WTC11 (cell line): Measurements from ENCODE around the gene IGF2BP3. TPM values are rescaled to one million over a fixed set of nuclear protein-coding genes. Genes with fewer than 3 reads are reported as not detected.
A peak's percentile ranks its signal among the peaks of the same experiment; 100 is the strongest.

Experiments
- ATAC-seq: fragments of 200-7000 bp; cut with Tn5 transposase; 2 replicates; pipeline ENCODE4 v1.10.0; 2021; ENCODE audit warnings: mild to moderate bottlenecking, moderate library complexity
- CTCF ChIA-PET: fragments of 300-600 bp; sonication (Branson Sonifier 250); formaldehyde crosslinking; loops from one replicate; lab custom pipeline; 2021; ENCODE audit warnings: antibody characterized with exemption; lab: Charles Lee
- POLR2A ChIA-PET: fragments of 350-600 bp; sonication (Branson Sonifier 250); formaldehyde crosslinking; loops from one replicate; lab custom pipeline; 2021; ENCODE audit warnings: antibody characterized with exemption; lab: Charles Lee
- DNase-seq: peaks from one replicate; pipeline ENCODE4 v3.0.0; 2021; ENCODE audit warnings: low spot score
- H3K27ac Mint-ChIP-seq: 2 replicates; pipeline ENCODE4 v1.8.0; 2021; ENCODE audit warnings: mixed read lengths
- H3K27me3 Mint-ChIP-seq: 2 replicates; pipeline ENCODE4 v1.8.0; 2021; ENCODE audit warnings: low read depth, mild to moderate bottlenecking, moderate library complexity, mixed read lengths
- H3K36me3 Mint-ChIP-seq: 2 replicates; pipeline ENCODE4 v1.8.0; 2021; ENCODE audit warnings: mixed read lengths
- H3K4me1 Mint-ChIP-seq: 2 replicates; pipeline ENCODE4 v1.8.0; 2022; ENCODE audit warnings: mixed read lengths
- H3K4me3 Mint-ChIP-seq: 2 replicates; pipeline ENCODE4 v1.8.0; 2021; ENCODE audit warnings: mild to moderate bottlenecking, moderate library complexity, mixed read lengths
- H3K9me3 Mint-ChIP-seq: 2 replicates; pipeline ENCODE4 v1.8.0; 2021; ENCODE audit warnings: mixed read lengths
- CBFB ChIP-seq: sonication (generic); formaldehyde crosslinking; IDR thresholded peaks from 2 replicates; pipeline ENCODE4 v1.8.1; 2022; ENCODE audit warnings: mild to moderate bottlenecking, low read depth, missing genetic modification reagents
- FOXP1 ChIP-seq: sonication (generic); formaldehyde crosslinking; IDR thresholded peaks from 2 replicates; pipeline ENCODE4 v1.8.0; 2022; ENCODE audit warnings: missing genetic modification reagents, mild to moderate bottlenecking, moderate library complexity, borderline replicate concordance
- GRHL2 ChIP-seq: fragments of 250-450 bp; sonication (Bioruptor Pico); IDR thresholded peaks from 2 replicates; pipeline ENCODE4 v1.8.0; 2022; ENCODE audit warnings: mild to moderate bottlenecking, moderate library complexity; ENCODE audit not compliant: insufficient replicate concordance, severe bottlenecking
- GTF2I ChIP-seq: fragments of 250-450 bp; sonication (Bioruptor Pico); conservative IDR thresholded peaks from 2 replicates; pipeline ENCODE4 v1.4.0; 2021; ENCODE audit warnings: mild to moderate bottlenecking
- HMGA2 ChIP-seq: fragments of 250-450 bp; sonication (Bioruptor Pico); IDR thresholded peaks from 2 replicates; pipeline ENCODE4 v1.4.0; 2021; ENCODE audit warnings: mild to moderate bottlenecking, moderate library complexity
- JAZF1 ChIP-seq: fragments of 250-450 bp; sonication (Bioruptor Pico); IDR thresholded peaks from 2 replicates; pipeline ENCODE4 v1.9.0; 2021; ENCODE audit warnings: moderate library complexity, mild to moderate bottlenecking, inconsistent platforms
- PRRX2 ChIP-seq: fragments of 250-450 bp; sonication (Bioruptor Pico); IDR thresholded peaks from 2 replicates; pipeline ENCODE4 v1.8.0; 2021; ENCODE audit warnings: mild to moderate bottlenecking
- SMAD3 ChIP-seq: sonication (generic); formaldehyde crosslinking; IDR thresholded peaks from 2 replicates; pipeline ENCODE4 v1.8.0; 2022; ENCODE audit warnings: missing genetic modification reagents, mild to moderate bottlenecking, borderline replicate concordance
- SMAD4 ChIP-seq: sonication (generic); formaldehyde crosslinking; IDR thresholded peaks from 2 replicates; pipeline ENCODE4 v1.8.0; 2022; ENCODE audit warnings: mild to moderate bottlenecking, missing genetic modification reagents
- TCF7 ChIP-seq: sonication (generic); formaldehyde crosslinking; IDR thresholded peaks from 2 replicates; pipeline ENCODE4 v1.8.0; 2022; ENCODE audit warnings: mild to moderate bottlenecking, low read depth, missing genetic modification reagents, moderate library complexity
- ZNF232 ChIP-seq: sonication (generic); formaldehyde crosslinking; IDR thresholded peaks from 2 replicates; pipeline ENCODE4 v1.8.0; 2022; ENCODE audit warnings: mild to moderate bottlenecking, missing genetic modification reagents
- total RNA-seq: library from RNA; stranded (reverse); gene quantifications from 3 replicates; pipeline ENCODE4 v1.2.3, GENCODE V29; 2021
- TF ChIP-seq, protein P1 (sequence below): fragments of 250-450 bp; sonication (Bioruptor Pico); IDR thresholded peaks from 2 replicates; pipeline ENCODE4 v1.9.0; 2021; ENCODE audit warnings: mild to moderate bottlenecking
- TF ChIP-seq, protein P2 (sequence below): sonication (generic); formaldehyde crosslinking; IDR thresholded peaks from 2 replicates; pipeline ENCODE4 v1.8.1; 2022; ENCODE audit warnings: low read depth, missing genetic modification reagents, borderline replicate concordance
- TF ChIP-seq, protein P3 (sequence below): sonication (generic); formaldehyde crosslinking; IDR thresholded peaks from 2 replicates; pipeline ENCODE4 v1.8.1; 2023; ENCODE audit warnings: mild to moderate bottlenecking, moderate library complexity, missing genetic modification reagents
- TF ChIP-seq, protein P4 (sequence below): fragments of 250-450 bp; sonication (Bioruptor Pico); IDR thresholded peaks from 2 replicates; pipeline ENCODE4 v1.9.0; 2021; ENCODE audit warnings: mild to moderate bottlenecking, borderline replicate concordance
- TF ChIP-seq, protein P5 (sequence below): sonication (generic); formaldehyde crosslinking; conservative IDR thresholded peaks from 2 replicates; pipeline ENCODE4 v1.8.1; 2022; ENCODE audit warnings: mild to moderate bottlenecking, missing genetic modification reagents
- TF ChIP-seq, protein P6 (sequence below): sonication (generic); formaldehyde crosslinking; IDR thresholded peaks from 2 replicates; pipeline ENCODE4 v1.8.1; 2023; ENCODE audit warnings: mild to moderate bottlenecking, missing genetic modification reagents
- TF ChIP-seq, protein P7 (sequence below): sonication (generic); formaldehyde crosslinking; IDR thresholded peaks from 2 replicates; pipeline ENCODE4 v1.8.1; 2022; ENCODE audit warnings: mild to moderate bottlenecking, moderate library complexity, missing genetic modification reagents
- TF ChIP-seq, protein P8 (sequence below): sonication (generic); formaldehyde crosslinking; IDR thresholded peaks from 2 replicates; pipeline ENCODE4 v1.8.0; 2022; ENCODE audit warnings: missing genetic modification reagents

Gene IGF2BP3
- total RNA-seq, 1 experiment from 2014 or later, result 129 TPM

DNA sequence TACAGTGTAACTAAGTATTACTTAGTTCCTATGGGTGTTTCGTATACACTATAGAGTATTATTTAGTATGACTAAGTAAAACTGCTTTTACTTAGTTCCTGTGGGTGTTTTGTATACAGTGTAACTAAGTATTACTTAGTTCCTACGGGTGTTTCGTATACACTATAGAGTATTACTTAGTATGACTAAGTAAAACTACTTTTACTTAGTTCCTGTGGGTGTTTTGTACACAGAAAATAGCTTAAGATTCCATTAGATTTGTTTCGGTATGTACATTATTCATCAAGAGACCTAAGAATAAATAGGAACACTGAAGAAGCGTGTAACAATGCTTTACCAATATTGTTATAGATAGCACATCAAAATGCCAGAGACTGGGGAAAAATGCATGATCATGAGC, 25.0 kb downstream of the IGF2BP3 start (continued):
- no peak for TF ChIP-seq PRRX2 (CRISPR knock-in tag)
- TF ChIP-seq, protein P1, sequence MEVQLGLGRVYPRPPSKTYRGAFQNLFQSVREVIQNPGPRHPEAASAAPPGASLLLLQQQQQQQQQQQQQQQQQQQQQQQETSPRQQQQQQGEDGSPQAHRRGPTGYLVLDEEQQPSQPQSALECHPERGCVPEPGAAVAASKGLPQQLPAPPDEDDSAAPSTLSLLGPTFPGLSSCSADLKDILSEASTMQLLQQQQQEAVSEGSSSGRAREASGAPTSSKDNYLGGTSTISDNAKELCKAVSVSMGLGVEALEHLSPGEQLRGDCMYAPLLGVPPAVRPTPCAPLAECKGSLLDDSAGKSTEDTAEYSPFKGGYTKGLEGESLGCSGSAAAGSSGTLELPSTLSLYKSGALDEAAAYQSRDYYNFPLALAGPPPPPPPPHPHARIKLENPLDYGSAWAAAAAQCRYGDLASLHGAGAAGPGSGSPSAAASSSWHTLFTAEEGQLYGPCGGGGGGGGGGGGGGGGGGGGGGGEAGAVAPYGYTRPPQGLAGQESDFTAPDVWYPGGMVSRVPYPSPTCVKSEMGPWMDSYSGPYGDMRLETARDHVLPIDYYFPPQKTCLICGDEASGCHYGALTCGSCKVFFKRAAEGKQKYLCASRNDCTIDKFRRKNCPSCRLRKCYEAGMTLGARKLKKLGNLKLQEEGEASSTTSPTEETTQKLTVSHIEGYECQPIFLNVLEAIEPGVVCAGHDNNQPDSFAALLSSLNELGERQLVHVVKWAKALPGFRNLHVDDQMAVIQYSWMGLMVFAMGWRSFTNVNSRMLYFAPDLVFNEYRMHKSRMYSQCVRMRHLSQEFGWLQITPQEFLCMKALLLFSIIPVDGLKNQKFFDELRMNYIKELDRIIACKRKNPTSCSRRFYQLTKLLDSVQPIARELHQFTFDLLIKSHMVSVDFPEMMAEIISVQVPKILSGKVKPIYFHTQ (CRISPR knock-in tag), result no peak
- TF ChIP-seq SMAD3 (CRISPR knock-in tag), result no peak
- TF ChIP-seq, protein P2, sequence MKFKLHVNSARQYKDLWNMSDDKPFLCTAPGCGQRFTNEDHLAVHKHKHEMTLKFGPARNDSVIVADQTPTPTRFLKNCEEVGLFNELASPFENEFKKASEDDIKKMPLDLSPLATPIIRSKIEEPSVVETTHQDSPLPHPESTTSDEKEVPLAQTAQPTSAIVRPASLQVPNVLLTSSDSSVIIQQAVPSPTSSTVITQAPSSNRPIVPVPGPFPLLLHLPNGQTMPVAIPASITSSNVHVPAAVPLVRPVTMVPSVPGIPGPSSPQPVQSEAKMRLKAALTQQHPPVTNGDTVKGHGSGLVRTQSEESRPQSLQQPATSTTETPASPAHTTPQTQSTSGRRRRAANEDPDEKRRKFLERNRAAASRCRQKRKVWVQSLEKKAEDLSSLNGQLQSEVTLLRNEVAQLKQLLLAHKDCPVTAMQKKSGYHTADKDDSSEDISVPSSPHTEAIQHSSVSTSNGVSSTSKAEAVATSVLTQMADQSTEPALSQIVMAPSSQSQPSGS (CRISPR knock-in tag), result no peak
- TF ChIP-seq, protein P3, sequence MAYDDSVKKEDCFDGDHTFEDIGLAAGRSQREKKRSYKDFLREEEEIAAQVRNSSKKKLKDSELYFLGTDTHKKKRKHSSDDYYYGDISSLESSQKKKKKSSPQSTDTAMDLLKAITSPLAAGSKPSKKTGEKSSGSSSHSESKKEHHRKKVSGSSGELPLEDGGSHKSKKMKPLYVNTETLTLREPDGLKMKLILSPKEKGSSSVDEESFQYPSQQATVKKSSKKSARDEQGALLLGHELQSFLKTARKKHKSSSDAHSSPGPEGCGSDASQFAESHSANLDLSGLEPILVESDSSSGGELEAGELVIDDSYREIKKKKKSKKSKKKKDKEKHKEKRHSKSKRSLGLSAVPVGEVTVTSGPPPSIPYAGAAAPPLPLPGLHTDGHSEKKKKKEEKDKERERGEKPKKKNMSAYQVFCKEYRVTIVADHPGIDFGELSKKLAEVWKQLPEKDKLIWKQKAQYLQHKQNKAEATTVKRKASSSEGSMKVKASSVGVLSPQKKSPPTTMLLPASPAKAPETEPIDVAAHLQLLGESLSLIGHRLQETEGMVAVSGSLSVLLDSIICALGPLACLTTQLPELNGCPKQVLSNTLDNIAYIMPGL (CRISPR knock-in tag), result no peak
- TF ChIP-seq, protein P4, sequence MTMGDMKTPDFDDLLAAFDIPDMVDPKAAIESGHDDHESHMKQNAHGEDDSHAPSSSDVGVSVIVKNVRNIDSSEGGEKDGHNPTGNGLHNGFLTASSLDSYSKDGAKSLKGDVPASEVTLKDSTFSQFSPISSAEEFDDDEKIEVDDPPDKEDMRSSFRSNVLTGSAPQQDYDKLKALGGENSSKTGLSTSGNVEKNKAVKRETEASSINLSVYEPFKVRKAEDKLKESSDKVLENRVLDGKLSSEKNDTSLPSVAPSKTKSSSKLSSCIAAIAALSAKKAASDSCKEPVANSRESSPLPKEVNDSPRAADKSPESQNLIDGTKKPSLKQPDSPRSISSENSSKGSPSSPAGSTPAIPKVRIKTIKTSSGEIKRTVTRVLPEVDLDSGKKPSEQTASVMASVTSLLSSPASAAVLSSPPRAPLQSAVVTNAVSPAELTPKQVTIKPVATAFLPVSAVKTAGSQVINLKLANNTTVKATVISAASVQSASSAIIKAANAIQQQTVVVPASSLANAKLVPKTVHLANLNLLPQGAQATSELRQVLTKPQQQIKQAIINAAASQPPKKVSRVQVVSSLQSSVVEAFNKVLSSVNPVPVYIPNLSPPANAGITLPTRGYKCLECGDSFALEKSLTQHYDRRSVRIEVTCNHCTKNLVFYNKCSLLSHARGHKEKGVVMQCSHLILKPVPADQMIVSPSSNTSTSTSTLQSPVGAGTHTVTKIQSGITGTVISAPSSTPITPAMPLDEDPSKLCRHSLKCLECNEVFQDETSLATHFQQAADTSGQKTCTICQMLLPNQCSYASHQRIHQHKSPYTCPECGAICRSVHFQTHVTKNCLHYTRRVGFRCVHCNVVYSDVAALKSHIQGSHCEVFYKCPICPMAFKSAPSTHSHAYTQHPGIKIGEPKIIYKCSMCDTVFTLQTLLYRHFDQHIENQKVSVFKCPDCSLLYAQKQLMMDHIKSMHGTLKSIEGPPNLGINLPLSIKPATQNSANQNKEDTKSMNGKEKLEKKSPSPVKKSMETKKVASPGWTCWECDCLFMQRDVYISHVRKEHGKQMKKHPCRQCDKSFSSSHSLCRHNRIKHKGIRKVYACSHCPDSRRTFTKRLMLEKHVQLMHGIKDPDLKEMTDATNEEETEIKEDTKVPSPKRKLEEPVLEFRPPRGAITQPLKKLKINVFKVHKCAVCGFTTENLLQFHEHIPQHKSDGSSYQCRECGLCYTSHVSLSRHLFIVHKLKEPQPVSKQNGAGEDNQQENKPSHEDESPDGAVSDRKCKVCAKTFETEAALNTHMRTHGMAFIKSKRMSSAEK (CRISPR knock-in tag), result no peak
- no peak for TF ChIP-seq CBFB (CRISPR knock-in tag)
- no peak for TF ChIP-seq HMGA2 (CRISPR knock-in tag)

DNA sequence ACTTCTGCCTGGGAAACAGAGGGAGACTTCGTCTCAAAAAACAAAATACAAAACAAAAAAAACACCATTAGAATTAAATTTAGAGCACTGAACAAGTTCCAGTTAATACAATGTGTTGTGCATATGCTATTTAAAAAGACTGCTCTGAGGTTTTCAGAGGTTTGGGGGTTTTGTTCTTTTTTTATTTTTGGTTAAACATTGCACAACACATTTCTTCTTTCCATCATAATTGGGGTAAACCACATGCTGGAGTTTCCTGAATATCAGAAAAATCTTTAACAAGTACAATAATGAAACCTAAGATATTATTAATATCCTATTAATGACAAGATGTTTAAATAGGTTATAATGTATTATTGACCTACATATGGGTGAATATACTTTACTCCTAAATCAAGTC, 26.3 kb downstream of the IGF2BP3 start:
- ChIA-PET CTCF (no interaction called here), POLR2A (no interaction called here)
- no peaks in the 10 kb centered on the region for H3K27me3 Mint-ChIP-seq
- no peak for DNase-seq
- ATAC-seq, result no peak
- peaks cover 3% of the 10 kb centered on the region; the same call in 1 of the 2 replicates for H3K9me3 Mint-ChIP-seq
- peaks cover 33% of the 10 kb centered on the region for H3K36me3 Mint-ChIP-seq
- no peak overlapping the region for H3K4me3 Mint-ChIP-seq
- H3K4me1 Mint-ChIP-seq, result peaks cover 25% of the 10 kb centered on the region
- H3K27ac Mint-ChIP-seq, result peak overlapping the region; percentile 61
- no peak for TF ChIP-seq SMAD3 (CRISPR knock-in tag)
- no peak for TF ChIP-seq GTF2I (CRISPR knock-in tag)
- TF ChIP-seq FOXP1 (CRISPR knock-in tag), result no peak
- TF ChIP-seq, protein P5, sequence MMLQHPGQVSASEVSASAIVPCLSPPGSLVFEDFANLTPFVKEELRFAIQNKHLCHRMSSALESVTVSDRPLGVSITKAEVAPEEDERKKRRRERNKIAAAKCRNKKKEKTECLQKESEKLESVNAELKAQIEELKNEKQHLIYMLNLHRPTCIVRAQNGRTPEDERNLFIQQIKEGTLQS (CRISPR knock-in tag), result no peak
- TF ChIP-seq, protein P6, sequence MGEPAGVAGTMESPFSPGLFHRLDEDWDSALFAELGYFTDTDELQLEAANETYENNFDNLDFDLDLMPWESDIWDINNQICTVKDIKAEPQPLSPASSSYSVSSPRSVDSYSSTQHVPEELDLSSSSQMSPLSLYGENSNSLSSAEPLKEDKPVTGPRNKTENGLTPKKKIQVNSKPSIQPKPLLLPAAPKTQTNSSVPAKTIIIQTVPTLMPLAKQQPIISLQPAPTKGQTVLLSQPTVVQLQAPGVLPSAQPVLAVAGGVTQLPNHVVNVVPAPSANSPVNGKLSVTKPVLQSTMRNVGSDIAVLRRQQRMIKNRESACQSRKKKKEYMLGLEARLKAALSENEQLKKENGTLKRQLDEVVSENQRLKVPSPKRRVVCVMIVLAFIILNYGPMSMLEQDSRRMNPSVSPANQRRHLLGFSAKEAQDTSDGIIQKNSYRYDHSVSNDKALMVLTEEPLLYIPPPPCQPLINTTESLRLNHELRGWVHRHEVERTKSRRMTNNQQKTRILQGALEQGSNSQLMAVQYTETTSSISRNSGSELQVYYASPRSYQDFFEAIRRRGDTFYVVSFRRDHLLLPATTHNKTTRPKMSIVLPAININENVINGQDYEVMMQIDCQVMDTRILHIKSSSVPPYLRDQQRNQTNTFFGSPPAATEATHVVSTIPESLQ (CRISPR knock-in tag), result no peak
- TF ChIP-seq, protein P7, sequence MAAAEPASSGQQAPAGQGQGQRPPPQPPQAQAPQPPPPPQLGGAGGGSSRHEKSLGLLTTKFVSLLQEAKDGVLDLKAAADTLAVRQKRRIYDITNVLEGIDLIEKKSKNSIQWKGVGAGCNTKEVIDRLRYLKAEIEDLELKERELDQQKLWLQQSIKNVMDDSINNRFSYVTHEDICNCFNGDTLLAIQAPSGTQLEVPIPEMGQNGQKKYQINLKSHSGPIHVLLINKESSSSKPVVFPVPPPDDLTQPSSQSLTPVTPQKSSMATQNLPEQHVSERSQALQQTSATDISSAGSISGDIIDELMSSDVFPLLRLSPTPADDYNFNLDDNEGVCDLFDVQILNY (CRISPR knock-in tag), result no peak
- TF ChIP-seq SMAD4 (CRISPR knock-in tag), result no peak
- no peak for TF ChIP-seq GRHL2 (CRISPR knock-in tag)
- no peak for TF ChIP-seq TCF7 (CRISPR knock-in tag)
- TF ChIP-seq, protein P8, sequence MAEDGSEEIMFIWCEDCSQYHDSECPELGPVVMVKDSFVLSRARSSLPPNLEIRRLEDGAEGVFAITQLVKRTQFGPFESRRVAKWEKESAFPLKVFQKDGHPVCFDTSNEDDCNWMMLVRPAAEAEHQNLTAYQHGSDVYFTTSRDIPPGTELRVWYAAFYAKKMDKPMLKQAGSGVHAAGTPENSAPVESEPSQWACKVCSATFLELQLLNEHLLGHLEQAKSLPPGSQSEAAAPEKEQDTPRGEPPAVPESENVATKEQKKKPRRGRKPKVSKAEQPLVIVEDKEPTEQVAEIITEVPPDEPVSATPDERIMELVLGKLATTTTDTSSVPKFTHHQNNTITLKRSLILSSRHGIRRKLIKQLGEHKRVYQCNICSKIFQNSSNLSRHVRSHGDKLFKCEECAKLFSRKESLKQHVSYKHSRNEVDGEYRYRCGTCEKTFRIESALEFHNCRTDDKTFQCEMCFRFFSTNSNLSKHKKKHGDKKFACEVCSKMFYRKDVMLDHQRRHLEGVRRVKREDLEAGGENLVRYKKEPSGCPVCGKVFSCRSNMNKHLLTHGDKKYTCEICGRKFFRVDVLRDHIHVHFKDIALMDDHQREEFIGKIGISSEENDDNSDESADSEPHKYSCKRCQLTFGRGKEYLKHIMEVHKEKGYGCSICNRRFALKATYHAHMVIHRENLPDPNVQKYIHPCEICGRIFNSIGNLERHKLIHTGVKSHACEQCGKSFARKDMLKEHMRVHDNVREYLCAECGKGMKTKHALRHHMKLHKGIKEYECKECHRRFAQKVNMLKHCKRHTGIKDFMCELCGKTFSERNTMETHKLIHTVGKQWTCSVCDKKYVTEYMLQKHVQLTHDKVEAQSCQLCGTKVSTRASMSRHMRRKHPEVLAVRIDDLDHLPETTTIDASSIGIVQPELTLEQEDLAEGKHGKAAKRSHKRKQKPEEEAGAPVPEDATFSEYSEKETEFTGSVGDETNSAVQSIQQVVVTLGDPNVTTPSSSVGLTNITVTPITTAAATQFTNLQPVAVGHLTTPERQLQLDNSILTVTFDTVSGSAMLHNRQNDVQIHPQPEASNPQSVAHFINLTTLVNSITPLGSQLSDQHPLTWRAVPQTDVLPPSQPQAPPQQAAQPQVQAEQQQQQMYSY (CRISPR knock-in tag), result no peak
- no peak for TF ChIP-seq JAZF1
- TF ChIP-seq ZNF232 (CRISPR knock-in tag), result no peak
